GM12878 (cell line): Measurements from ENCODE around the gene ULBP2. TPM values are rescaled to one million over a fixed set of nuclear protein-coding genes. Genes with fewer than 3 reads are reported as not detected.

Experiments
- ATAC-seq: fragments of 200-7000 bp; cut with Tn5 transposase; 3 replicates; pipeline ENCODE4 v1.9.1; 2020; ENCODE audit warnings: mild to moderate bottlenecking, moderate library complexity
- BruUV-seq: library from RNA; stranded (reverse); fragments of 400-500 nt; replicated peaks from 2 replicates; lab custom pipeline; 2021; lab: Mats Ljungman, UMichigan
- CTCF ChIA-PET: fragments of 300-600 bp; sonication (Branson Sonifier 250); formaldehyde crosslinking; extraction: SDS; loops from one replicate; lab custom pipeline; 2021; ENCODE audit warnings: inconsistent platforms; lab: Yijun Ruan, JAX
- POLR2A ChIA-PET: fragments of 350-600 bp; formaldehyde crosslinking; extraction: SDS; loops from one replicate; lab custom pipeline; 2021; ENCODE audit warnings: inconsistent platforms; lab: Charles Lee
- RAD21 ChIA-PET: fragments of 300-600 bp; sonication (Branson Sonifier 250); formaldehyde crosslinking; loops from one replicate; lab custom pipeline; 2023; ENCODE audit warnings: antibody characterized with exemption; ENCODE audit not compliant: unreplicated experiment; lab: Charles Lee
- SMC1A ChIA-PET: fragments of 300-600 bp; sonication (Branson Sonifier 250); formaldehyde crosslinking; loops from one replicate; lab custom pipeline; 2023; ENCODE audit not compliant: unreplicated experiment, uncharacterized antibody; lab: Charles Lee
- DNase-seq: peaks from one replicate; pipeline ENCODE4 v3.0.0-alpha.2; 2011; ENCODE audit warnings: low read depth, low spot score
- FAIRE-seq: peaks from 3 replicates; lab custom pipeline; 2011; peaks lifted over from hg19 to GRCh38; lab: Jason Lieb, UNC
- H2AFZ ChIP-seq: 2 replicates; pipeline ENCODE4 v1.6.0; 2011; ENCODE audit warnings: low read depth, low read length, control low read depth; ENCODE audit not compliant: control insufficient read depth
- H3K27ac ChIP-seq: 2 replicates; pipeline ENCODE4 v1.5.1; 2011; ENCODE audit warnings: control low read depth; ENCODE audit not compliant: control insufficient read depth, insufficient read depth
- H3K27me3 ChIP-seq, 2 experiments: replicated peaks in 1 of 2; 2 replicates each; pipeline versions ENCODE4 v1.6.0 to v1.6.1; 2011; ENCODE audit warnings: low read length in 1 of 2; ENCODE audit not compliant: control insufficient read depth in 2 of 2, insufficient read depth in 2 of 2
- H3K36me3 ChIP-seq, 2 experiments: 2 replicates each; pipeline ENCODE4 v1.5.1; 2011; ENCODE audit warnings: low read length in 1 of 2; ENCODE audit not compliant: control insufficient read depth in 2 of 2, insufficient read depth in 2 of 2
- H3K4me1 ChIP-seq: 2 replicates; pipeline ENCODE4 v1.6.1; 2011; ENCODE audit warnings: mild to moderate bottlenecking, low read length, moderate library complexity, mixed read lengths; ENCODE audit not compliant: control insufficient read depth, insufficient read depth
- H3K4me2 ChIP-seq: 2 replicates; pipeline ENCODE4 v1.6.0; 2011; ENCODE audit warnings: control low read depth; ENCODE audit not compliant: control insufficient read depth, insufficient read depth
- H3K4me3 ChIP-seq: fragments of 200-600 bp; sonication (generic); 2 replicates; pipeline ENCODE4 v1.5.1; 2016
- H3K79me2 ChIP-seq: 2 replicates; pipeline ENCODE4 v1.6.0; 2011; ENCODE audit warnings: low read length; ENCODE audit not compliant: control insufficient read depth, insufficient read depth
- H3K9ac ChIP-seq: 2 replicates; pipeline ENCODE4 v1.8.0; 2011; ENCODE audit warnings: low read length, control low read depth, mixed read lengths; ENCODE audit not compliant: control insufficient read depth, insufficient read depth
- H3K9me3 ChIP-seq: replicated peaks from 3 replicates; pipeline ENCODE4 v1.5.1; 2011; ENCODE audit warnings: mild to moderate bottlenecking, low read length; ENCODE audit not compliant: control insufficient read depth, insufficient read depth
- H4K20me1 ChIP-seq: 2 replicates; pipeline ENCODE4 v1.6.0; 2011; ENCODE audit not compliant: control insufficient read depth, insufficient read depth
- BCL3 ChIP-seq: IDR thresholded peaks from 2 replicates; pipeline ENCODE4 v1.6.1; 2011; ENCODE audit warnings: borderline replicate concordance, low read depth, mild to moderate bottlenecking, moderate library complexity, low read length; ENCODE audit not compliant: insufficient read depth, poor library complexity, severe bottlenecking
- BCLAF1 ChIP-seq: fragments of 450-650 bp; IDR thresholded peaks from 2 replicates; pipeline ENCODE4 v1.6.1; 2017; ENCODE audit warnings: antibody characterized with exemption, mild to moderate bottlenecking, moderate library complexity
- CREM ChIP-seq: IDR thresholded peaks from 2 replicates; pipeline ENCODE4 v1.6.1; 2014; ENCODE audit warnings: antibody characterized with exemption, low read depth
- MYC ChIP-seq: IDR thresholded peaks from 2 replicates; pipeline ENCODE4 v1.6.1; 2011; ENCODE audit warnings: mild to moderate bottlenecking, low read length, moderate library complexity, inconsistent platforms; ENCODE audit not compliant: insufficient read depth, insufficient replicate concordance, insufficient read length, severe bottlenecking
- NR2C2 ChIP-seq: IDR thresholded peaks from 2 replicates; pipeline ENCODE4 v1.6.1; 2011; ENCODE audit warnings: borderline replicate concordance, low read depth; ENCODE audit not compliant: control insufficient read depth, insufficient read length
- SMC3 ChIP-seq: IDR thresholded peaks from 2 replicates; pipeline ENCODE4 v1.6.1; 2011; ENCODE audit warnings: low read length, improper control_type of control experiment, borderline replicate concordance
- SRF ChIP-seq, 2 experiments: IDR thresholded peaks; 2 replicates each; pipeline ENCODE4 v1.6.1; 2011; ENCODE audit warnings: low read depth in 2 of 2, low read length in 2 of 2, mild to moderate bottlenecking in 1 of 2, moderate library complexity in 1 of 2
- STAT3 ChIP-seq: IDR thresholded peaks from 2 replicates; pipeline ENCODE4 v1.6.1; 2011; ENCODE audit warnings: low read depth, low read length, improper control_type of control experiment
- WGBS: methylation state at CpG from one replicate; pipeline ENCODE4 v1.1.6; 2016; ENCODE audit warnings: low lambda C conversion rate; ENCODE audit not compliant: insufficient replicate concordance, insufficient coverage; ENCODE audit errors: missing lambda C conversion rate; 5-methylcytosine and 5-hydroxymethylcytosine counted together
- in situ Hi-C: fragments of 300-500 bp; cut with MboI; formaldehyde crosslinking; loops from 9 replicates; pipeline ENCODE4 v1.14.3; 2018; ENCODE audit warnings: mixed read lengths
- intact Hi-C: fragments of 100-400 bp; cut with micrococcal nuclease; formaldehyde crosslinking; loops from one replicate; pipeline ENCODE4 v1.14.2; 2022; ENCODE audit not compliant: unreplicated experiment
- polyA plus RNA-seq, 11 experiments: library from polyadenylated mRNA; depleted of rRNA in 4 of 11; unstranded in 6 of 11; stranded (reverse) in 5 of 11; fragments of >200 nt; fragmentation: Nextera tagmentation in 4 of 11; fragmentation: Illumina TruSeq in 1 of 11; extraction: Ambion mirVana in 4 of 11; extraction: Trizol in 1 of 11; gene quantifications; 1 replicate in 1 of 11; 2 replicates in 10 of 11; pipeline versions ENCODE4 v1.2.1 to v1.2.3, GENCODE V29; 2011 to 2016; ENCODE audit warnings: inconsistent platforms in 2 of 11, missing spikeins in 2 of 11, low read depth in 1 of 11
- total RNA-seq, 4 experiments: library from RNA; depleted of rRNA in 3 of 4; stranded (reverse); fragments of >200 nt in 3 of 4; fragmentation: Illumina TruSeq in 1 of 4; extraction: Trizol in 1 of 4; gene quantifications; 2 replicates each; pipeline versions ENCODE4 v1.2.1 to v1.2.3, GENCODE V29; 2013 to 2021
- TF ChIP-seq, protein P1 (sequence below): fragments of 450-650 bp; conservative IDR thresholded peaks from 2 replicates; pipeline ENCODE4 v1.6.1; 2017; ENCODE audit warnings: mild to moderate bottlenecking, moderate library complexity
- TF ChIP-seq, protein P2 (sequence below): fragments of 450-650 bp; IDR thresholded peaks from 2 replicates; pipeline ENCODE4 v1.6.1; 2016; ENCODE audit warnings: mild to moderate bottlenecking

ULBP2 gene
- total and polyA plus RNA-seq, 10 of the 15 experiments (the other 5 are each of a cell fraction or from before 2014, with no cell fraction given) = 0.16 to 2.5 (median 0.22) TPM; not detected in 3

DNA sequence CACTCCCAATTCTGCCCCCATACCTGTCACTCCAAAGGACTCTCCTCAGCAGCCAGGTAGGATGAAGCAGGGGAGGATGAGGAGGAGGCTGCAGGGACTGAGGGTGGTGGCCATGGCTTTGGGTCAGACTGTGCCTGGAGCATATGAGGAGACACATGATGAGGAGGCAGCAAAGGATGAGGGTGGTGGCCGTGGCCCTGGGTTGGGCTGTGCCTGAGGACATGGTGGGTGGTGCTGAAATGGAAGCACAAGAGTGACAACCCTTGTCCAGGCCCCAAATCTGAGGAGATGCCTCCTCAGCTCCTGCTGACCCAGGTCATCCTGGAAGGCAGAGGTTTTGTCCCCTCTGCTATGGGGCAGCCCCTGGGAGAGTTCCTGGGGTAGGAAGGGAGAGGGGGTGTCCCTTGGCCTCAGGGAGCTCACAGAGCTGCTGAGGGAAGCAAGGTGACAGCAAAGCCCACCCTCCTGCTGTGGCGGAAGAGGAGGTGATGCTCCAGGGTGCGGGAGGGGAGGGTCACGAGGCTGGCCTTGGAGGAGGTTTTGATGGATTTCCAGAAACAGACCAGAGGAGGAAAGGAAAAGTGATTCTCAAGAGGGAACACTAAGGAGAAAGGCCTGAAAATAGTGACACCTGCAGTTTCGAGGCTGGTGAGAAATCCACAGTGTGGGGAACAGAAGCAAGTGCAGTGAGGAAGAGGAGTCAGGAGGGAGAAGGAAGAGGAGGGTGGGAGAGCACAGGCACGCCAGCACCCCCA lies 23.5 kb upstream of the ULBP2 start:
- intact Hi-C loops = no loop called here
- Histone ChIP-seq H3K36me3 (no peaks in the 10 kb centered on the region), H3K9ac (no peak overlapping the region), H3K27ac (no peak overlapping the region), H3K4me3 (no peak overlapping the region), H3K4me2 (no peak overlapping the region), H3K4me1 (no peaks in the 10 kb centered on the region), H4K20me1 (no peaks in the 10 kb centered on the region; the same call in 1 of the 2 replicates), H3K79me2 (no peaks in the 10 kb centered on the region), H3K27me3 (peaks cover 2 to 6% of the 10 kb centered on the region in 2 experiments), H2AFZ (no peak overlapping the region), H3K9me3 (no peaks in the 10 kb centered on the region; the same call in 2 of the 3 replicates)
- POLR2A ChIA-PET = no interaction called here
- no TSS peak for BruUV-seq
- DNase-seq (no peak), ATAC-seq (no peak), FAIRE-seq (no peak)
- RAD21 ChIA-PET = no interaction called here
- in situ Hi-C loops = no loop called here
- CTCF ChIA-PET = no interaction called here
- 19% methylated on average over 6 of the region's 6 CpGs for WGBS
- SMC1A ChIA-PET = no interaction called here
- TF ChIP-seq STAT3 (no peak), SRF (IDR thresholded peaks at IDR 0.05; ENCODE audit: low read depth in 2 of 2, low read length in 2 of 2) (no peak), CREM (no peak), BCL3 (no peak), NR2C2 (no peak), MYC (no peak), BCLAF1 (no peak), SMC3 (no peak)
- TF ChIP-seq, protein P1, sequence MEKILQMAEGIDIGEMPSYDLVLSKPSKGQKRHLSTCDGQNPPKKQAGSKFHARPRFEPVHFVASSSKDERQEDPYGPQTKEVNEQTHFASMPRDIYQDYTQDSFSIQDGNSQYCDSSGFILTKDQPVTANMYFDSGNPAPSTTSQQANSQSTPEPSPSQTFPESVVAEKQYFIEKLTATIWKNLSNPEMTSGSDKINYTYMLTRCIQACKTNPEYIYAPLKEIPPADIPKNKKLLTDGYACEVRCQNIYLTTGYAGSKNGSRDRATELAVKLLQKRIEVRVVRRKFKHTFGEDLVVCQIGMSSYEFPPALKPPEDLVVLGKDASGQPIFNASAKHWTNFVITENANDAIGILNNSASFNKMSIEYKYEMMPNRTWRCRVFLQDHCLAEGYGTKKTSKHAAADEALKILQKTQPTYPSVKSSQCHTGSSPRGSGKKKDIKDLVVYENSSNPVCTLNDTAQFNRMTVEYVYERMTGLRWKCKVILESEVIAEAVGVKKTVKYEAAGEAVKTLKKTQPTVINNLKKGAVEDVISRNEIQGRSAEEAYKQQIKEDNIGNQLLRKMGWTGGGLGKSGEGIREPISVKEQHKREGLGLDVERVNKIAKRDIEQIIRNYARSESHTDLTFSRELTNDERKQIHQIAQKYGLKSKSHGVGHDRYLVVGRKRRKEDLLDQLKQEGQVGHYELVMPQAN = no peak
- TF ChIP-seq, protein P2, sequence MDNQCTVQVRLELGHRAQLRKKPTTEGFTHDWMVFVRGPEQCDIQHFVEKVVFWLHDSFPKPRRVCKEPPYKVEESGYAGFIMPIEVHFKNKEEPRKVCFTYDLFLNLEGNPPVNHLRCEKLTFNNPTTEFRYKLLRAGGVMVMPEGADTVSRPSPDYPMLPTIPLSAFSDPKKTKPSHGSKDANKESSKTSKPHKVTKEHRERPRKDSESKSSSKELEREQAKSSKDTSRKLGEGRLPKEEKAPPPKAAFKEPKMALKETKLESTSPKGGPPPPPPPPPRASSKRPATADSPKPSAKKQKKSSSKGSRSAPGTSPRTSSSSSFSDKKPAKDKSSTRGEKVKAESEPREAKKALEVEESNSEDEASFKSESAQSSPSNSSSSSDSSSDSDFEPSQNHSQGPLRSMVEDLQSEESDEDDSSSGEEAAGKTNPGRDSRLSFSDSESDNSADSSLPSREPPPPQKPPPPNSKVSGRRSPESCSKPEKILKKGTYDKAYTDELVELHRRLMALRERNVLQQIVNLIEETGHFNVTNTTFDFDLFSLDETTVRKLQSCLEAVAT = no peak
